Transverse colon (tissue), 4 donors: ENCODE measurements around the gene TERF2IP. TPM values are rescaled to one million over a fixed set of nuclear protein-coding genes. Genes with fewer than 3 reads are reported as not detected.

Experiments
- DNase-seq: peaks from one replicate; pipeline ENCODE4 v3.0.0-alpha.2; 2019
- H3K27ac ChIP-seq, 4 donors: fragments of 200-600 bp; sonication (generic); 2 replicates each; pipeline ENCODE4 v1.5.1; 2016 to 2018; ENCODE audit warnings: inconsistent platforms in 4 of 4
- H3K27me3 ChIP-seq: fragments of 200-600 bp; sonication (generic); 2 replicates; pipeline ENCODE4 v1.5.1; 2017; ENCODE audit warnings: inconsistent platforms
- H3K36me3 ChIP-seq, 4 donors: fragments of 200-600 bp; sonication (generic); 2 replicates each; pipeline ENCODE4 v1.5.1; 2017 to 2019; ENCODE audit warnings: inconsistent platforms in 4 of 4
- H3K4me1 ChIP-seq, 4 donors: fragments of 200-600 bp; sonication (generic); 2 replicates each; pipeline ENCODE4 v1.5.1; 2017 to 2020; ENCODE audit warnings: inconsistent platforms in 4 of 4
- H3K4me3 ChIP-seq, 4 donors: fragments of 200-600 bp; sonication (generic); 1 replicate in 1 of 4; 2 replicates in 3 of 4; pipeline versions ENCODE4 v1.5.1 to v1.6.1; 2017 to 2019; ENCODE audit warnings: inconsistent platforms in 4 of 4
- H3K9me3 ChIP-seq, 2 donors: fragments of 200-600 bp; sonication (generic); 2 replicates each; pipeline ENCODE4 v1.5.1; 2017 to 2019; ENCODE audit warnings: inconsistent platforms in 2 of 2
- EP300 ChIP-seq: sonication (generic); formaldehyde crosslinking; IDR thresholded peaks from one replicate; pipeline ENCODE4 v1.6.1; 2017; ENCODE audit warnings: antibody characterized with exemption, low read depth
- POLR2A ChIP-seq: fragments of 450-650 bp; IDR thresholded peaks from one replicate; pipeline ENCODE4 v1.6.1; 2016; ENCODE audit warnings: antibody characterized with exemption, mild to moderate bottlenecking, moderate library complexity
- POLR2AphosphoS5 ChIP-seq, 3 donors: sonication (generic); formaldehyde crosslinking; IDR thresholded peaks; one replicate each; pipeline ENCODE4 v1.6.1; 2016; ENCODE audit warnings: antibody characterized with exemption in 3 of 3
- WGBS, 2 donors: methylation state at CpG; one replicate each; pipeline ENCODE4 v1.1.5; 2018; ENCODE audit warnings: low coverage in 1 of 2; 5-methylcytosine and 5-hydroxymethylcytosine counted together
- in situ Hi-C, 4 donors: fragments of 200-750 bp; cut with MboI; loops; one replicate each; pipeline versions ENCODE4 v1.15.0 to v1.15.1; 2017; ENCODE audit warnings: low sequenced_read_pairs in 3 of 4, low pct_ligation_motif_present in 1 of 4, low pct_unique_long_range_greater_than_20kb in 1 of 4
- intact Hi-C: fragments of 100-400 bp; cut with DNase I; formaldehyde crosslinking; loops from one replicate; pipeline ENCODE4 v1.15.1; 2023; ENCODE audit warnings: low total_unique reads
- total RNA-seq, 4 donors: library from RNA; depleted of rRNA; stranded (reverse); fragments of >200 nt; gene quantifications; one replicate each; pipeline ENCODE4 v1.1.0, GENCODE V29; 2016
- TF ChIP-seq, protein P1 (sequence below), 5 experiments: fragments of 200-600 bp in 3 of 5; fragments of 450-650 bp in 2 of 5; sonication (generic) in 3 of 5; IDR thresholded peaks; 1 replicate in 2 of 5; 2 replicates in 3 of 5; pipeline ENCODE4 v1.5.1; 2016 to 2017; ENCODE audit warnings: antibody characterized with exemption in 5 of 5, inconsistent platforms in 3 of 5, mild to moderate bottlenecking in 2 of 5, moderate library complexity in 1 of 5

The TERF2IP gene
- total RNA-seq, 4 donors from 2014 or later: 20.9 to 50.0 (median 36.3) TPM

- H3K27ac ChIP-seq: no peak overlapping the region
- in situ Hi-C loops (loop anchor here in 1 of 4 donors (25.0 kb wide), 1 partner anchor 101 kb away; no protein-coding TSS in a partner anchor), intact Hi-C loops (no loop called here)
- no peaks in the 10 kb centered on the region for H3K4me1 ChIP-seq
- no peak overlapping the region for H3K4me3 ChIP-seq
- TF ChIP-seq EP300 (no peak), POLR2AphosphoS5 (IDR thresholded peaks at IDR 0.05) (no peak), POLR2A (no peak)
- TF ChIP-seq, protein P1, sequence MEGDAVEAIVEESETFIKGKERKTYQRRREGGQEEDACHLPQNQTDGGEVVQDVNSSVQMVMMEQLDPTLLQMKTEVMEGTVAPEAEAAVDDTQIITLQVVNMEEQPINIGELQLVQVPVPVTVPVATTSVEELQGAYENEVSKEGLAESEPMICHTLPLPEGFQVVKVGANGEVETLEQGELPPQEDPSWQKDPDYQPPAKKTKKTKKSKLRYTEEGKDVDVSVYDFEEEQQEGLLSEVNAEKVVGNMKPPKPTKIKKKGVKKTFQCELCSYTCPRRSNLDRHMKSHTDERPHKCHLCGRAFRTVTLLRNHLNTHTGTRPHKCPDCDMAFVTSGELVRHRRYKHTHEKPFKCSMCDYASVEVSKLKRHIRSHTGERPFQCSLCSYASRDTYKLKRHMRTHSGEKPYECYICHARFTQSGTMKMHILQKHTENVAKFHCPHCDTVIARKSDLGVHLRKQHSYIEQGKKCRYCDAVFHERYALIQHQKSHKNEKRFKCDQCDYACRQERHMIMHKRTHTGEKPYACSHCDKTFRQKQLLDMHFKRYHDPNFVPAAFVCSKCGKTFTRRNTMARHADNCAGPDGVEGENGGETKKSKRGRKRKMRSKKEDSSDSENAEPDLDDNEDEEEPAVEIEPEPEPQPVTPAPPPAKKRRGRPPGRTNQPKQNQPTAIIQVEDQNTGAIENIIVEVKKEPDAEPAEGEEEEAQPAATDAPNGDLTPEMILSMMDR (IDR thresholded peaks at IDR 0.05): no peak
- WGBS, 2 donors: 67 to 68% methylated on average over 2 to 4 of the region's 4 CpGs
- H3K36me3 ChIP-seq: peaks cover 0 to 26% (median 10%) of the 10 kb centered on the region in 4 donors
- H3K27me3 ChIP-seq: no peaks in the 10 kb centered on the region
- H3K9me3 ChIP-seq: no peaks in the 10 kb centered on the region
- DNase-seq: no peak
These were observed 13.2 kb downstream of the TERF2IP start for GRCh38 chr16:75660726-75661302.

DNA sequence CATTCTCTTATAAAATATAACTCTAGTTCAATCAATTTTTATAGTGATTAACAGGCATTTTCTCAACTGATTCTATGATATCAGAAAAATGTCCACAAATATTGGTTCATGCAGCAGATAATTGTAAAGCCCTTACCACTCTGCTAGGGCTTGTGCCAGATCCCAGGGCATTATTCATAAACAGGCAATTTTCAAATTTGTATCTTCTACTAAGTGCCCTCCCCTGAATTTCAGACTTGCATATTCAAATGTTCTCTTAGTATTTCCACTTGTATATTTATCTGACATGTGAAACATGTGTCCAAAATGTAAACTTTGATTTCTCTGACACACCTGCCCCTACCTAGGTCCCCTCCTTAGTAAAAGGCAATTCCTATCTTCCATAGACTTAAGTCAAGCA is 19.9 kb downstream of the TERF2IP start:
- Histone ChIP-seq H3K27ac (no peak overlapping the region), H3K4me3 (no peak overlapping the region), H3K4me1 (no peaks in the 10 kb centered on the region), H3K36me3 (no peaks in the 10 kb centered on the region), H3K9me3 (no peaks in the 10 kb centered on the region), H3K27me3 (no peaks in the 10 kb centered on the region)
- DNase-seq: no peak
- intact Hi-C loops (no loop called here), in situ Hi-C loops (loop anchor here in 1 of 4 donors (25.0 kb wide), 1 partner anchor 95 kb away; no protein-coding TSS in a partner anchor)
- no peak for TF ChIP-seq EP300
- no peak for TF ChIP-seq POLR2AphosphoS5 (IDR thresholded peaks at IDR 0.05)

- Histone ChIP-seq H3K36me3 (no peaks in the 10 kb centered on the region), H3K27me3 (no peaks in the 10 kb centered on the region), H3K27ac (no peak within 1 kb of the TSS), H3K4me1 (no peaks in the 10 kb centered on the region), H3K4me3 (no peak within 1 kb of the TSS), H3K9me3 (no peaks in the 10 kb centered on the region)
- in situ Hi-C loops: no loop called here
- DNase-seq: no peak
- no peak for TF ChIP-seq EP300
- TF ChIP-seq, protein P1 (IDR thresholded peaks at IDR 0.05): no peak
- TF ChIP-seq POLR2AphosphoS5 (IDR thresholded peaks at IDR 0.05): no peak
- TF ChIP-seq POLR2A: no peak
- intact Hi-C loops: no loop called here
- 94 to 96% methylated on average over 4 of the region's 4 CpGs for WGBS, 2 donors
These were observed 29.3 kb downstream of the TERF2IP start, which contains the start of gene CPHXL2 for GRCh38 chr16:75676909-75677308. Gene CPHXL2 (minus strand): TSS chr16:75677009. CDS start chr16:75676999, 10 bp downstream.

GRCh38 chr16:75679366-75679765 is 31.8 kb downstream of the TERF2IP start:
- 86 to 91% methylated on average over 5 of the region's 5 CpGs for WGBS, 2 donors
- intact Hi-C loops (no loop called here), in situ Hi-C loops (no loop called here)
- TF ChIP-seq POLR2AphosphoS5 (IDR thresholded peaks at IDR 0.05) (no peak), POLR2A (no peak), EP300 (no peak)
- TF ChIP-seq, protein P1 (IDR thresholded peaks at IDR 0.05): no peak
- Histone ChIP-seq H3K36me3 (no peaks in the 10 kb centered on the region), H3K27ac (no peak overlapping the region), H3K27me3 (no peaks in the 10 kb centered on the region), H3K4me1 (no peaks in the 10 kb centered on the region), H3K4me3 (no peak overlapping the region), H3K9me3 (no peaks in the 10 kb centered on the region)
- DNase-seq: no peak

DNA sequence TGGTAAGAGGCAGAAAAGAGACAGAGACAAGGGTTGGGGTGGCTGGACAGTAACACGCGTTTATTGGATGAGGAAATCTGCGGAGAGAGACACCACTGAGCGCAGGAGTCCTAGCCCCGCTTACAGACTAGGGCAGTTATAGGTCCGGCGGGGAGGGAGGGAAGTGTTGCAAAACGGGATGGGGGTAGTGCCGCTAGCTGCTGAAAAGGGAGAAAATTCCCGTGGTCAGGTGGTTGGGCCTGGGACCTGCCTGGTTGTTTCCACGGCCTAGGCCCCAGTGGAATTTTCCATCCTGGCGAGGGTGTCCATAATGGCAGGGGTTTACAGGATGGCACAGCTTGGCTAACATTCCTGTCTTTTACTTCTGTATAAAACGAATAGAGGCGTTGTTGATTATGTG is 34.7 kb downstream of the TERF2IP start:
- no peak overlapping the region for H3K27ac ChIP-seq
- DNase-seq: no peak
- no peaks in the 10 kb centered on the region for H3K9me3 ChIP-seq
- no peak overlapping the region for H3K4me3 ChIP-seq
- no peaks in the 10 kb centered on the region for H3K36me3 ChIP-seq
- in situ Hi-C loops: no loop called here
- WGBS, 2 donors: 83 to 90% methylated on average over 11 to 14 of the region's 14 CpGs
- intact Hi-C loops: no loop called here
- H3K27me3 ChIP-seq: no peaks in the 10 kb centered on the region
- H3K4me1 ChIP-seq: no peaks in the 10 kb centered on the region
- TF ChIP-seq POLR2AphosphoS5 (IDR thresholded peaks at IDR 0.05) (no peak), POLR2A (no peak), EP300 (no peak)
- TF ChIP-seq, protein P1 (IDR thresholded peaks at IDR 0.05): no peak
